ENCODE data around the gene SDE2.
"Not testable (repeated sequence)": the region's sequence is repeated elsewhere in the genome, so short reads cannot be mapped to it uniquely, and the experiment has no call there.

SDE2 gene

GRCh38 chr1:226004396-226004795, 5.3 kb upstream of the SDE2 start:
- DNase-seq = no peak

DNA sequence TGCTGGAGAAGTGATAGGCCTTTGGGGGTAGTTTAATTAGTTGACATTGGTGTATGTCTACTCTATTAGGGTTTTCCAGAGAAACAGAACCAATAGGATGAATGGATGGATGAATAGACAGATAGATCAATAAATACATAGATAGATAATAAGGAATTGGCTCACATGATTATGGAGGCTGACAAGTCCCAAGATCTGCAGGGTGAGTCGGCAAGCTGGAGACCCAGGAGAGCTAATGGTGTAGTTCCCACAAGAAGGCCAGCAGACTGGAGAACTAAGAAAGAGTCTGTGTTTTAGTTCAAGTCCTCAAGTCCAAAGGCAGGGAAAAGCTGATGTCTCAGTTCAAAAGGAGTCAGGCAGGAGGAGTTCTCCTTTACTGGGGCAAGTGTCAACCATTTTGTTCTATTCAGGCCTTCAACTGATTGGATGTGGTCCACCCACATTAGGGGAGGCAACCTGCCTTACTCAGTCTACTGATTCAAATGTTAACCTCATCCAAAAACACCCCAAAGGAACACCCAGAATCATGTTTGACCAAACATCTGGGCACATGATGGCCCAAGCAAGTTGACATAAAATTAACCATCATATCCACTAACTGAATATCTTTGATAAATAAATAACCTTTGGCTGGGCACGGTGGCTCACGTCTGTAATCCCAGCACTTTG, 4.5 kb upstream of the SDE2 start:
- no peak for DNase-seq

- DNase-seq = no peak
Observed at GRCh38 chr1:226002667-226003501, 3.7 kb upstream of the SDE2 start.

- no peak for DNase-seq
Observed at GRCh38 chr1:226001963-226002666, 3.0 kb upstream of the SDE2 start.

- DNase-seq = no peak
Observed at GRCh38 chr1:226001088-226001487, 1.9 kb upstream of the SDE2 start.

DNA sequence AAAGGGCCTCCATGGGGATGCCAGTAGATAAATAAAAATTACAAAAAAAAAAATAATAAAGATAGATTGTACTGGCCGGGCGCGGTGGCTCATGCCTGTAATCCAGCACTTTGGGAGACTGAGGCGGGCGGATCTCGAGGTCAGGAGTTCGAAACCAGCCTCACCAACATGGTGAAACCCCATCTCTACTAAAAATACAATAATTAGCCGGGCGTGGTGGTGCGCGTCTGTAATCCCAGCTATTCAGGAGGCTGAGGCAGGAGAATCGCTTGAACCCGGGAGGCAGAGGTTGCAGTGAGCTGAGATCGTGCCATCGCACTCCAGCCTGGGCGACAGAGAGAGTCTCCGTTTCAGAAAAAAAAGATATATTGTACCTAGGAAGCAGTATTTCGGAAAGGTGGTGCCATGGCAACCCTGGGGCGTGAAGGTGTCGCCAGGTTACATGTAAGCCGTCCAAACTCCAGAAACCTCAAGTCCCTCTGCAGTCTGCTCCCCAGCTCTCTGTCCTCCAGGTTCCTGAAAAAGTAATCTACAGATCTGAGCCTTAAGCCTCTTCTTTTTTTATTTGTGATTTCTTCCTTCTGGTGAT, 1.4 kb upstream of the SDE2 start:
- not testable (repeated sequence) for DNase-seq

DNA sequence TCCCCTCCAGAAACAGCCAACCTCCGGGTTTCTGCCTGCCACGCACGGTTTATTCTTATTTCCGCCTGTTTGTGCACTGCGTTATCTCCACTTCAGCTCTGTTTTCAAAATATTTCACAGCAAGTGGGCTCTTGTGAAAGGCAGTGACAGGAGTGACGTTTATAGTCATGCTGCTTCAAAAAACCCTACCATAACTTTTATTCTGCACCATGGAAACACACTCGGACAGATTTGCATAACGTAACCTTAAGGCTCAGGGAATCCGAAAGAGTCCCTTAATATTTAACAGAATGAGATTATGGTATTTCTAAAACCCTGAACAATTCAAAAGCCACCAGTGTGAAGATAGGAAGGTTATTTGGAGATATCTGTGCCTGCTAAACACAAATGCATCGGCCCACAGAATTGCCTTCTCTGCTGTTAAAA, 782 bp upstream of the SDE2 start:
- DNase-seq = no peak

GRCh38 chr1:225998560-225999226, 450 bp downstream of the SDE2 start:
- no peak for DNase-seq

- no peak for DNase-seq
Observed at GRCh38 chr1:225996946-225997545, 2.1 kb downstream of the SDE2 start.

DNA sequence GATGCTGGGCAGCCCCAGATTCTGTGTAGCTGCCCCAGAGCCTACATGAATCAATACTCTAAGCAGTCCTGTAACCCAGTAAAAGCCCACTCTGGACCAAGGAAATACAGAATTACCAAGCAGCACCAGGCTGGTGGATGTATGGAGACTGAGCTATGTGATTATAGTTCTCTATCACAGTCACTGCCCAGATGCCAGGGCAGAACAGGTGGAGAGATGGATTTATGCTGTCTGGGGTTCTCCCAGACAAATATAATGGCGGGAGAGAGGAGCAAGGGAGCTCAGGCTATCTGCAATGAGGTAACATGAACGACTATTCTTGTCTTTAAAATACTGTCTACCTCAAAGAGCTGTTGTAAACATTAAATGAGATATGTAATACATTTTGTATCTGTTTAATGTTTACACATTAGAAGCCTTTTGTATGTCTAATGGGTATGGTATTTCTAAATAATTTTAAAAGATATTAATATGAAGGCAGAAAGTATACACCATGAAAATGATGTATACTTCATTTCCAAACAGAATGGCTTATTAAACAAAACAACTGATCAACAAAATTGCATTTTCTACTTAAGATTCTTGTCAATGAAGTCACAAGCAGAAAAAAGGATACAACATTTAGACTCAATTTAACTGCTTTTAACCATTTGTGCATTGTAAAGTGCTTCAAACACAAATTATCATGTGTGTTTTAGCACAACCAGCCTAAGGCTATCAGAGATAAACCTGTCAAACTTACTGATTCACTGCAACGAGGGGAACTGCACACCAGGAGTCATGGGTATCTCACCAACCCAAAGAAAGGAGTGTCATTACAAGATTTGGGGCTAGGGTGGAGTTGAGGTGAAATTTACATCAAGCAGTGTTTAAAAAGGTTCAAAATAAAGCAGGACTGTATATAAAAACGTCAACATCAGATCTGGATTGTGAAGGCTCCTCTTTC, 3.0 kb downstream of the SDE2 start:
- no peak for DNase-seq

- DNase-seq = no peak
Observed at GRCh38 chr1:225990705-225991464, 8.3 kb downstream of the SDE2 start.

DNA sequence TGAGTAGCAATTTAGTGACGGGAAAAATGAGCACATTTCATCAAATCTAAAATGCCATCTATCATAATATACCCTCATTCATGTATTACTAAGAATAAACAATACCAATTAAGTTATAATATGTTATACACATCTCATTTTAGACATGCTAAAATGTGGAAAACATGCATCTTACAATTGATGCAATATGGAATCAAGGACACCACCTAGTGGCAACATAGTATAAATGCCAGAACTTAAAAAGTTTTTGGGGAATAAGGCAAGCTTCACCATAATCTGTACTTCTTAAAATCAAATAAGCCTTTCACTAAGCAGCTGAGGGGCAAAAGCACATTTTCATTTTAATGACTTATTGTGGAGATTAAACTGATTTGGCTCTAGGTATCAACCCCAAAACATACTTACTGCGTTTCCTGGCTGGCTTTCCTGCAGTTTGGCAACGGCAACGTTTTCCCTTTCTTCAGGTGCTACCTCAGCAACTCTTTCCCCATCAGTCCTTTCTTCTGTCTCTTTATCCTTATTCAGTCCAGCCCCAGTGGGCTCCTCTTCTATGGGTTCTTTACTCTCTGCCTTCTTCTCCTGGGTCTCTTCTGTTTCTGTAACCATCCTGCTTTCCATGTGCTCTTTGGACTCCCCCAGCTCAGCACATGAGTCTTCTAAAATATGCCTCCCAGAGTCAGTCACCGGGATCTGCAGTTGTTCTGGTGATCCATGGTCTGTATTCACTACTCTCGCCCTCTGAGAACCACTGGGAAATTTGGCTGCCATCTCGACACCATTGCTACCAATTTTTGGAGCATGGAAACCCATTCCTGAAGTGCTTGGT, 11.4 kb downstream of the SDE2 start:
- no peak for DNase-seq

- DNase-seq = no peak
Observed at GRCh38 chr1:225981714-225982113, 17.4 kb downstream of the SDE2 start.

DNA sequence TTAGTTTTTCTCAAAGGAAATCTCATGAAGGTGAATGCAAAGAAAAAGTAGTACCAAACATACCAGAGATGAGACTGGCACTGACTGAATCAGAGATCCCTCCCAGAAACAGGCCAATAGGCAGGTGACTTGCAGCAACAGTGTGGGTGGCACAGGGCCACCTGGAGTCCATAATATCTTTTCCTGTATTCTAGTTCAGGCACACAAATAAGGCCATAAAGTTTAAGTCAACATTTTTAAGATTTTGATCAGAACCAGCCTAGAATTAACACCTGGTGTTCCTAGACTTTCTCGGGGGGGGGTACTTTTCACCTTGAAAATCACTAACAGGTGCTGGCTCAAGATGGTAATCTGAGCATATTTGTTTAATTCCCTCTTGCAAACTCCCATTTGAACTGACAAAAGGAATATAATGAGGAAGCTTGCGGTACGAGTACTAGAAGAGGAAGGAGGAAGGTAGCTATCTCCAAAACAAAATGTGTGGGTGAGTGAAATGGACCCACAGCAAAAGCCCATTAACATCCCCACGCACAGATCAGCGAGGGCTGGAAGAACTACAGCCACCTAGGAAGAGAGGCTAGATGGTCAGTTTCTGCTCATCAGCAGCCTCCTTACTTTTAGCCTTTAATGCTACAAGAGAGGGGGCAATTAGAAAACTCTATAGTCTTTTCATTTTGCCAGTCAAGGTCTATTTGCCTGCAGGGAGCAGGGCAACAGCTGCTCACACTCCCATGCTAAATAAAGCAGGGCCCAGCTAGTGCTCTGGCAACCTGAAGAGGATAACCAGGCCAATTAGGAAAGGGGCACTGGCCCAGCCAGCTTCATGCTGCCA, 18.9 kb downstream of the SDE2 start:
- DNase-seq = no peak

DNA sequence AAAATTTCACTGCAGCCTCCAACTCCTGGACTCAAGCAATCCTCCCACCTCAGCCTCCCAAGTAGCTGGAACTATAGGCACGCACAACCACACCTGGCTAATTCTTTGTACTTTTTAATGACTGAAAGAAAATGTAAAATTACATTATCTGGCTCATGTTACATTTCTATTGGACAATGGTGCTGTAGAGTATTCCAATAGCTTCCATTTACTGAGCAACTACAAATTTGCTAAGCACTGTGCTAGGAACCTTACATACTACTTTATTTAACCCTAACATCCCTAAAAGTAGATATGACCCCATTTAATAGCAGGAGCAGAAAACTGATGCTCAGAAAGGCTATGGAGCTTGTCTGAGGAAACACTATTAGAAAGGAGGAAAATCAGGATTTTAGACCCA, 19.7 kb downstream of the SDE2 start:
- DNase-seq = no peak

DNA sequence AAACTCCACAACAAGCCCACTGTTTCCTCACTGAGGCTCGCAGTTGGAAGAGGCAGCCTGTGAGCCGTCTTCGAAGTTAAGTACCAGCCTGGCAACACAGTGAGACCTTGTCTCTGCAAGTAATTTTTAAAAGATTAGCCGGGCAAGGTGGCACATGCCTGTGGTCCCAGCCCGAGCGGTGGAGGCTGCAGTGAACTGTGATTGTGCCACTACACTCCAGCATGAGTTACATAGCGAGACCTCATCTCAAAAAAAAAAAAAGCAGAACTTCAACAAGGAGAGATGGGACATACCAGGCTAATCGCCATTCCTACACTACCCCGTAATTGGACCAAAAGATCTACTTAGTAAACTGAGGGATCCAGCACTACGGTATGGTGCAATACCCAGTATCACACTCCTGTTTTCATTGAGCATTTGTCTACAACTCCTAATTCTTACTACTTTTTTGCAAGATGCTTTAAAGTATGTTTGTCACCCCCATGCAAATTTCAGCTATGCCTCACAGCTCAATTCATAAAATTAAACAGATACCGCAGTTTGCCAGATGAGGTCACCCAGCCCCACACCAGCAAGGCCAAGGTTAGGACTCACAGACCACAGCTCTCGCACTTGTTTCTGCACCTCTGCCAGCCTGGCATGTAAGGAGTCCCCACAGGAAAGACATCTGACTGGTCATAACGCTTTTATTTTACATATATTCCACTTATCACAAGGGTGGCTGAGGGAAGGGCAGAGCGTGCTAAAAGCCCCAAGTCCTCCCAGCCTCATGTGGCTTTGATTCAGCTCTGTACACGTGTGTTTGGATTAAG, 21.0 kb downstream of the SDE2 start:
- DNase-seq = no peak

DNA sequence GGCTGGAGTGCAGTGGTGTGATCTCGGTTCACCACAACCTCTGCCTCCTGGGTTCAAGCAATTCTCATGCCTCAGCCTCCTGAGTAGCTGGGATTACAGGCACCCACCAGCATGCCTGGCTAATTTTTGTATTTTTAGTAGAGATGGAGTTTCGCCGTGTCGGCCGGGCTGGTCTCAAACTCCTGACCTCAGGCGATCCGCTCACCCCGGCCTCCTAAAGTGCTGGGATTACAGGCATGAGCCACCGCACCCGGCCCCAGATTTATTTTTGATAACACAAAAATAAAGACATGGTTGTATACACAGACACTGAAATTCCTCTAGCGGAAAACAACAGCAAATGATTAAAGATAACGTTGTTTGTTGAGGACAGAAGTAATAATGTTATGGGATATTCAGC, 24.0 kb downstream of the SDE2 start:
- DNase-seq = not testable (repeated sequence)

DNA sequence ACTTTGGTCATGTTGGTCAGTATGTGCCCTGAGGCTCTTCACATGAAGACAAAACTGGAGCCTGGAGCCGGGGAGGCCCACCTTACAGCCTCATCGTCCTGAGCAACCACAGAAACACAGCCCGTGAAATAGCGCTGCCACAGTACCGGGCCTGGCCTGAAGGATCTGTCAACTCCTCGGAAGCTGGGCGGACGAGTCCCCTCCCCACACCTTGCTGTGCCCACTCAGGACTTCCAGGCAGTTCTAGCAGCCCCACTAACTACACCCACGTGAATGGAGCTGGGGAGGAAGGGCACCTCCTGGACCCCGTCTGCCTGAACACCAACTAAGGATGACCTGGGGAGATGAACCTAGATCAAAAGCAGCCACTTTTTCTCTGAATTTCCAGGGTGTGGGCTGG, 24.7 kb downstream of the SDE2 start:
- no peak for DNase-seq
